ENCODE results near the gene NT5DC4.
"Not testable (repeated sequence)": the region's sequence is repeated elsewhere in the genome, so short reads cannot be mapped to it uniquely, and the experiment has no call there.

The NT5DC4 gene

DNA sequence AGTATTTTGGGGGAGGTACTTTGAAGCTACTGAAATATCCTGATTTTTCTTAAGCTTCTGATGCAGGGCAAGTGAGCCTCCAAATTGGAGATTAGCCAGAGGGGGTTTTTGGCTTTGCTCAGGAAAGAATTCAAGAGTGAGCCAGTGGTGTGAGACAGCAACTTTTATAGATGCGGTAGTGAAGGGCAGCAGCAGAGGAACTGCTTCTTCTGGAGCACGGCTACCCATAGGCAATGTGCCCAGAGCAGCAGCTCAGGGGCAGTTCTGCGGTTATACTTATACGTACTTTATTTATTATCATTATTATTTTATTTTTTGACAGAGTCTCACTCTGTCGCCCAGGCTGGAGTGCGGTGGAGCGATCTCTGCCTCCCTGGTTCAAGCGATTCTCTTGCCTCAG lies 19.8 kb upstream of the NT5DC4 start:
- no peak for DNase-seq

DNA sequence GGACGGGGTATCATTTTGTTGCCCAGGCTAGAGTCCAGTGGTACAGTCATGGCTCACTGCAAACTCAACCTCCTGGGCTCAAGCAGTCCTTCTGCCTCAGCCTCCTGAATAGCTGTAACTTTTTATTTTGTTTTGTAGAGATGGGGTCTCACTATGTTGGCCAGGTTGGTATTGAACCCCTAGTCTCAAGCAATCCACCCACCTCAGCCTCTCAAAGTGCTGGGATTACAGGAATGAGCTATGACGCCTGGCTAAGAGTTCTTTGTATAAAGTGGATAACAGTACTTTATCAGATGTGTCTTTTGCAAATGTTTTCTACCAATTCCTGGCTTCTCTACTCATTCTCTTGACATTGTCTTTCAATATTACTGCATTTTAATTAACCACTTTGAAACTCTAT lies 17.1 kb upstream of the NT5DC4 start:
- no peak for DNase-seq

DNA sequence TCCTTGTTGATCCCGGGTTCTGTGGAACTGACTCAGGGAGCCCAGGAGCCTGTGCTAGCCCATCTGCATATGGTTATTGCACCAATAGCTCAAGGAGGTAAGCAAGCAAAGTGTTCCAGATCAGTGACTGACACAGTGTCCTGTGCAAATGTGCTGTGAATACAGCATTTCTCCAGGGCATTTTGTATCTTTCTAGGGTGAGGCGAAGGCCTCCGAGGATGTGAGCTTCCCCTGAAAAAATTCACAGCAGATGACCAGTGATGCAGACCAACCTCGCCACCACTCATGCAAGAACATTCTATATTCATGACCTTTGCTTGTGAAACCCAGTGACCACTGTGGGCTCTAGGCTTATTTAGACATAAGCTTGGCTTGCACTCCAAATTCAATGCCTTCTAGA lies 15.2 kb upstream of the NT5DC4 start:
- DNase-seq = no peak

- no peak for DNase-seq
These were observed 14.6 kb upstream of the NT5DC4 start for GRCh38 chr2:112706170-112706664.

DNA sequence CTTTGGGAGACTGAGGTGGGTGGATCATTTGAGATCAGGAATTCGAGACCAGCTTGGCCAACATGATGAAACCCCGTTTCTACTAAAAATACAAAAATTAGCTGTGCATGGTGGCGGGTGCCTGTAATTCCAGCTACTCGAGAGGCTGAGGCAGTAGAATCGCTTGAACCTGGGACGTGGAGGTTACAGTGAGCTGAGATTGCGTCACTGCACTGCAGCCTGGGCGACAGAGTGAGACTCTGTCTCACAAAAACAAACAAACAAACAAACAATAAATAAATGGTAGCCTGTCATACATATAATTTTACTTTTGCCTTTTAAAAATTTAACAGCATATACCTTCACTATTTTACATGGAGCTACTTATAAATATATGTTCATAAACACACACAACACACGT lies 13.9 kb upstream of the NT5DC4 start:
- DNase-seq = not testable (repeated sequence)

DNA sequence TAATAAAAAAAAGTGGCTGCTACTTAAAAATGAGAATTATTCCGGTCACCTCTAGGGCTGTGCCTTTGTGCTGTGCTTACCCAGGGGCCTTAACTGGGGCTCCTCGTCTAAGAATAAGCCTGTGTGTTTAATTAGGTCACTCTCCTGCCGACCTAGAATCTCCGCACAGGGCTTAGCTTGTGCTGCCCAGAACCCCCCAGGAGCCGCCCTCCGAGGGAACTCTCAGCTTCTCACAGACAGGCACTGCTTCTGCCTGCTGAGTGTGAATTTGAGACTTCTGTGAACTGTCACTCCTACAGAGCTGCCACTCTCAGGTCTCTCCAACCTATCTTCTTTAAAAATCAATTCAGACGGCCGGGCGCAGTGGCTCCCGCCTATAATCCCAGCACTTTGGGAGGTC lies 11.9 kb upstream of the NT5DC4 start:
- DNase-seq = no peak

GRCh38 chr2:112709703-112710102 lies 11.1 kb upstream of the NT5DC4 start:
- no peak for DNase-seq

DNA sequence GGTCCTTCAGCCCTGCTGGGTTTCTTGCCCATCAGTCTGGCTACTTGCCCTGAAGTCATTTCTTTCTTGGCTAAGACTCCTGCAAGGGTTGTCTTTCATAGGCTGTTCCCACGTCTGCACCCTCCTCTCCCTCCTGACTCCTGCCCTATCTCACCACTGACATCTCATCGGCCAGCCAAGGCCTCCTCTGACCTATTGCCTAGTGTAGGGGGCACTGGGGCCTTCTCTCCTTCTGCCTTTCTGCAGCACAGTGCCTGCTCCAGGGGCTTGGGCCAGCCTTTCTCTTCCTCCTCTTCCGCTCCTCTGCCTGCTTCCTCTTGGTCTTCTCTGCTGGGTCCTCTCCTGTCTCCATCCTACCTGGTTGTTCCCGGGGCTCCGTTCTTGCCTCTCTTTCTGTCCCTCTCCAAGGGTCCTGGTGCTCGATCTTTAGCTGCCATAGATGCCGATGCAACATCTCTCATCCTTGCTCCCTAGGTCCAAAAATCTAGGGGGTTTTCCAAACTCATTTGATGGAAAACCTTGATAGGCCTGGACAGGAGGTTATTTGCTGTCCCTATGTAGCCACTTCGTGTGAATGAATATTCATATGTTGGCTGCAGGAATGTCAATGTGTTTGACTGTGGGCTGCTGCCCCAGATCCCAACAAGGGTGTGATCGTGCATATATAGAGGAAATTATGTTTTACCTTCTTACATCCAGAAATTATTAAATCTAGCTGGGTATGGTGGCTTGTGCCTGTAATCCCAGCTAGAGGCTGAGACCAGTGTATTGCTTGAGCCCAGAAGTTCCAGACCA lies 9.7 kb upstream of the NT5DC4 start:
- DNase-seq = no peak

DNA sequence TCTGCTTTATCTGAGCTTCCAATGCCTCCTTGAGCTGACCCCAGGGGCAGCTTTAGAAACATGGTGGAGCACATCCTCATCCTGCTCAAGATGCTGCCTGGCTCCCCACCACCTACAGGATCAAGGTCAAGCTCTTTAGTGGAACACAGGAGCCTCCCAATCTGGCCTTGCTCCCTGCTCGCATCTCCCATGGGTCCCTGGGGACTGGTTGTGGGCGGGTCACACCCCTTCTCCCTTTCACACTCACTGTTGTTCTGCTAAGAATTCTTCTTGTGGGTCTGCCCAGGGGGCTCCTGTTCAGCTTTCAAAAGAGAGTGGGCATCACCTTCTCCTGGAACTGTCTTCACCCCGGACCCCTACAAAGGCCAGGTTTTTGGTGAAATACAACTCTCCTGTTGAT lies 8.4 kb upstream of the NT5DC4 start:
- no peak for DNase-seq

GRCh38 chr2:112712903-112713584 lies 7.8 kb upstream of the NT5DC4 start:
- DNase-seq = no peak

- no peak for DNase-seq
These were observed 7.3 kb upstream of the NT5DC4 start for GRCh38 chr2:112713585-112713925.

GRCh38 chr2:112713926-112714325 lies 6.9 kb upstream of the NT5DC4 start:
- no peak for DNase-seq

- DNase-seq = no peak
These were observed 6.5 kb upstream of the NT5DC4 start for GRCh38 chr2:112714331-112714730.

DNA sequence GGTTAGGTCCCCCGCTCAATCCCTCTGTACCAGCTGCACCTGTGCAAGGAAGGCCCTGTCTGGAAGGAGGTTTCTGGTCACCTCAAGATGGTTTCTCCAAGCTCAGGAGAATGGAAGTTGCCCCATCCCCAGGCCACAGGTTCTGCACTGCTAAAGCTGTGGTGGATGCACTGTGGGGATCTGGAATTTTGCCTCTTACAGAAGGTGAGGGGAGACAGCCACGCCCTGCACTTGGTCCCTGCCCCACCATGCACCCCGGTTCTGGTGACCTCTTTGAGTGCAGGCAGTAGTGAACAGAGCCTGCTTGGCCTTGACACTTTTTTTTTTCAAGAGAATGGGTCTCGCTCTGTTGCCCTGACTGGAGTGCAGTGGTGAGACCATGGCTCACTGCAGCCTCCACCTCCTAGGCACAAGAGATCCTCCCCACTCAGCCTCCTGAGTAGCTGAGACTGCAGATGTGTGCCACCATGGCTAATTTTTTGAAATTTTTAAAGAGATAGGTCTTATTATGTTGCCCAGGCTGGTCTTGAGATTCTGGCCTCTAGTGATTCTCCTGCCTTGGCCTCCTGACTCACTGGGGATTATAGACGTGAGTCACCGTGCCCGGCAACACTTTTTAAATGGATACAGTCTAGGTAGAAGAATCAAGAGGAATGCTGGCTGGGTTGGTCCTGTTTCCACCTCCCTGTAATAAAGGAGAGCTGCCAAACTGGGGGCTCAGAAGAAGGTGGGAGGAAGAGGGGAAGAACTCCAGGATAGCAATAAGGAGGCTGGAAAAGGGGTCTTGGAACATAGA lies 5.8 kb upstream of the NT5DC4 start:
- DNase-seq = no peak

DNA sequence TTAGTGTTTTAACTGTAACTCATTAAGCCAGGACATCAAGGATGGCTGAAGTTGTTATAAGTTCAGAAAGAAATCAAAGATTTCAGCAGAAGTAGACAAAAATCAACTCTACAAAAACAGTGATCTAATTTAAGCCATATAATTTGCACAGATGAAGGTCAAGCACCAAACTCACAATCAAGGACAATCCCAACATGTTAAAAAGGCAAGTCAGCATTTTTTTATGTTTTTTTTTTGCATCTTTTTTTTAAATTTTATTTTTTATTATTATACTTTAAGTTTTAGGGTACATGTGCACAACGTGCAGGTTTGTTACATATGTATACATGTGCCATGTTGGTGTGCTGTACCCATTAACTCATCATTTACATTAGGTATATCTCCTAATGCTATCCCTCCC lies 4.7 kb upstream of the NT5DC4 start:
- not testable (repeated sequence) for DNase-seq

DNA sequence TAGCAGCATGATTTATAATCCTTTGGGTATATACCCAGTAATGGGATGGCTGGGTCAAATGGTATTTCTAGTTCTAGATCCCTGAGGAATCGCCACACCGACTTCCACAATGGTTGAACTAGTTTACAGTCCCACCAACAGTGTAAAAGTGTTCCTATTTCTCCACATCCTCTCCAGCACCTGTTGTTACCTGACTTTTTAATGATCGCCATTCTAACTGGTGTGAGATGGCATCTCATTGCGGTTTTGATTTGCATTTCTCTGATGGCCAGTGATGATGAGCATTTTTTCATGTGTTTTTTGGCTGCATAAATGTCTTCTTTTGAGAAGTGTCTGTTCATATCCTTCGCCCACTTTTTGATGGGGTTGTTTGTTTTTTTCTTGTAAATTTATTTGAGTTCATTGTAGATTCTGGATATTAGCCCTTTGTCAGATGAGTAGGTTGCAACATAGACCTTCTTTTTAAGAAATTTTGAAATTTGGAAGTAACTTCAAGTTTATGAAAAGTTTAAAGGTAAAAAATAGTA lies 3.9 kb upstream of the NT5DC4 start:
- DNase-seq = not testable (repeated sequence)

DNA sequence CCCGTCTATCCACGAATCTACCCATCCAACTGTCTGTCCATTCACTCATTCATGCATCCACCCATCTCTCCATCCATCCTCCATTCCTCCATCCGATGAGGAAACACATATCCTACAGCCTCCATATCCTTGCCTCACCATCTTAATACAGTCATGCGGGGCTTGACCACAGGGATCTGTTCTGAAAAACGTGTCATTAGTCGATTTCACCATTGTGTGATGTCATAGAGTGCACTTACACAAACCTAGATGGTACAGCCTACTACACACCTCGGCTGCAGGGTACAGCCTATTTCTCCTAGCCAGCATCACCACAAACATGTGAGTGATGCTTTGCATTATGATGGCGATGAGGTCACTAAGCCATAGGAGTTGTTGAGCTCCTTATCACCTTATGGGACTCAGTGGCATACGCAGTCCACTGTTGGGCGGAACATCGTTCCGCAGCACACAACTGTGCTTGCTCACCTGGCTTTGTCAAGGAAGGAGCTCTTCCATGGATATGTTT lies 1.9 kb upstream of the NT5DC4 start:
- DNase-seq = no peak

DNA sequence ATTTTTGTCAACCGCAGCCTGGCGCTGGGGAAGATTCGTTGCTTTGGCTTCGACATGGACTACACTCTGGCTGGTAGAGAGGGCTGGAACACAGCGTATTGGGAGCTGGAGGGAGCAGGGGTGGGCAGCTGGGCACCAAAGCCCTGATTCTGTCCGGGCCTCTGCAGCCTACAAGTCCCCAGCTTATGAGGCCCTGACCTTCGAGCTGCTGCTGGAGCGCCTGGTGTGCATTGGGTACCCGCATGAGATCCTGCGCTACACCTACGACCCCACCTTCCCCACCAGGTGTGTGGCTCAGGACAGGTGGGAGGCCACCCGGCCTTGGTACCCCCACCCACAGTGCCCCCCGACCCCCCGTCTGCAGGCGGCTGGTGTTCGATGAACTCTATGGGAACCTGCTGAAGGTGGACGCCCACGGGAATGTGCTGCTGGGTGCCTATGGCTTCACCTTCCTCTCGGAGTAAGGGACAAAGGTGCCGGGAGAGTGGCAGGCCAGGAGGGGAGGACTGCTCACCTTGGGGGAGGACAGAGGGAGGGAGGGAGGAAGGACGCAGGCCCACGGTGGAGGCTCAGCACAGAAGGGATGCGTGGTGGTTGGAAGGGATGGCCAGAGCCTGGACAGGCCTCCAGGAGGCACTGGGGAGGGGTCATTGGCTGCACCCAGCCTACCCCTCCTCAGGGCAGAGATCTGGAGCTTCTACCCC lies 1.2 kb downstream of the NT5DC4 start:
- no peak for DNase-seq

DNA sequence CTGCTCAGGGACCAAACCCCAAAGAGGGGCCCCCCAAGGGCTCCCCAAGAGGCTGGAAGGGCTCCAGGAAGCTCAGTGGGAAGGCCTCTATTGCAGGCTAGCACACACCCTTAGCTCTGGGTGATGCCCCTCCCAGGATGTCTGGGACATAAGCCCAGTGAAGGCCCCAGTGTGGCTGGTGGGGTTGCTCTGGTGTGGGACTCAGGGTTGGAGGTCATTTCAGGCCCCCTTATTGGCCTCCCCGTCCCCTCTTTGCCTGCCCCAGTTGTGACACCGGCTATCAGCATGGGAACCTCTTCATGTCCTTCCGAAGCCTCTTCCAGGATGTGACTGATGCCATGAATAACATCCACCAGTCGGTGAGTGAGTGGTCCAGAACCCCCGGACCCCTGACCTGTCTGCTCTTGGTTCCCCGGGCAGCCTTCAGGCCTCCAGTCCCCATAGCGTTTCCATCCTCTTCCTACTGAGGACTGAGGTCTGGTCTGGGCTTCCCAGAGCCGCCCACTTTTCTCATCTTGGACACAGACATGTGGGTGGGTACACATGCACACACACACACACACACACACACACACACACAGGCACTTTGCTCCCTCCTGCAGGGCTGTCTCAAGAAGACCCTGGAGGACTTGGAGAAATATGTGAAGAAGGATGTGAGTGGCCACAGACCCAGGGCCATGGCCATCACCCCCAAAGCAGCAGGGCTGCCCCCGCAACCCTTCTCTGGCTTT lies 2.2 kb downstream of the NT5DC4 start:
- DNase-seq = no peak

GRCh38 chr2:112723547-112723940 lies 2.7 kb downstream of the NT5DC4 start:
- no peak for DNase-seq

DNA sequence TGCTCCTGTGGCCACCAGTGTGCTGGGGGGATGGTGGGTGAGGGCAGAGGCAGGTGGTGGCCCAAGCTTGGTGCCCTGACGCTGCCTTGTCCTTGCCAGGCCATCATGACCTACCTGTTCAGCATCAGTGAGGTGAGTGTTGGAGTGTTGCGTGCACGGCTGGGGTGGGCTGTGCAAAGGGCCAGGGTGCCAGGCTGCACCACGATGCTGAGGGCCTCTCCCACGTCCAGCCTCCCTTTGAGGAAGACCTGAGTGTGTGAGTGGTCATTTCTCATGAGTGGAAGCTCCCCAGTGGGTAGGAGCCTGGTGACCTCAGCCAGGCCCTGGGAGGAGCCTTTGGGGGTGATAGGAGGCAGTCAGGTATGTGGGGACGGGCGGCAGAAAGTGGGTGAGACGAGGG lies 3.2 kb downstream of the NT5DC4 start:
- no peak for DNase-seq

Measured in DMS 273 treated with DMSO at 0.1 percent for 48 hours (cell line).